Measurements from ENCODE around the gene RNASE9.

Gene RNASE9

DNA sequence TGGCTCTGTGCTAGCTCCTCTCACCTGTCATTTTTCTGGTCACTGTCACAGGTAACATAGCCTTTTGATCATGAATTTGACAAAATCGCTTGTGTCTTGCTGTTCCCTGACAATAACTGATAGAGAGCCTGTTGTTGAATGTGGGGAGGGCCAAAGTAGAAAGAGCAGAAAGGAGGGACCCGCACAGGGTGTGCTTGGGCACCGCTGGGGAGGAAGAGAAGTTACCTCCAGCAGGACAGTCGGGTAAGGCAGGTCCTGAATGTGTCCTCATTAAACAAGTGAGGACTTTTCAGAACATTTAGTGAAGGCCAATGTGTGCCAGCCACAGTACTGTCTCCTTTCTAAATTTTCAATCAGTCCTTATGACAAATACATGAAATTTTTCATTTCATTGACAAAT, 30.4 kb upstream of the RNASE9 start, which contains the start of gene RNASE12:
RNASE12 (minus strand) TSS at position 142 of the 400 bp plus-strand sequence. CDS start 653 bp downstream, outside the sequence.
- H3F3A ChIP-seq (ENCODE audit: low read depth) = no peaks in the 10 kb centered on the region
- no peaks in the 10 kb centered on the region for H3K36me3 ChIP-seq (ENCODE audit: insufficient read depth, low read length)
- no peaks in the 10 kb centered on the region for H3K27me3 ChIP-seq (ENCODE audit: insufficient read depth, low read length, poor library complexity, severe bottlenecking)
- no peaks in the 10 kb centered on the region for H3K9me2 ChIP-seq (replicated peaks; ENCODE audit: low read depth, low read length)
- no peak within 1 kb of the TSS for H3K4me3 ChIP-seq (ENCODE audit: low read length, poor library complexity, severe bottlenecking)
- H3K9ac ChIP-seq (ENCODE audit: low read depth, low read length, poor library complexity, severe bottlenecking) = no peak within 1 kb of the TSS
- no peak for TF ChIP-seq EZH2phosphoT487 (IDR thresholded peaks at IDR 0.05; ENCODE audit: borderline replicate concordance)
- no peak for TF ChIP-seq CTCF (conservative IDR thresholded peaks at IDR 0.05; ENCODE audit: low read length)
- H3K4me1 ChIP-seq (ENCODE audit: insufficient read depth, low read length, poor library complexity, severe bottlenecking) = peaks cover 8% of the 10 kb centered on the region
- H2AFZ ChIP-seq (ENCODE audit: low read length) = no peak within 1 kb of the TSS
- H3K9me3 ChIP-seq (ENCODE audit: insufficient read depth, low read depth, low read length) = no peaks in the 10 kb centered on the region
- H3K4me2 ChIP-seq (ENCODE audit: low read depth, low read length, poor library complexity, severe bottlenecking) = peak within 1 kb of the TSS; percentile 15
- no peaks in the 10 kb centered on the region for H3K79me2 ChIP-seq (ENCODE audit: insufficient read depth, low read length)
- no peaks in the 10 kb centered on the region for H4K20me1 ChIP-seq (ENCODE audit: insufficient read depth, low read length, poor library complexity, severe bottlenecking)

GRCh38 chr14:20587489-20588154, 26.8 kb upstream of the RNASE9 start, which contains the start of gene RNASE11:
Gene RNASE11 (minus strand): TSS chr14:20588001.
- H3F3A ChIP-seq (ENCODE audit: low read depth) = no peaks in the 10 kb centered on the region
- no peaks in the 10 kb centered on the region for H3K79me2 ChIP-seq (ENCODE audit: insufficient read depth, low read length)
- TF ChIP-seq EZH2phosphoT487 (IDR thresholded peaks at IDR 0.05; ENCODE audit: borderline replicate concordance) = no peak

DNA sequence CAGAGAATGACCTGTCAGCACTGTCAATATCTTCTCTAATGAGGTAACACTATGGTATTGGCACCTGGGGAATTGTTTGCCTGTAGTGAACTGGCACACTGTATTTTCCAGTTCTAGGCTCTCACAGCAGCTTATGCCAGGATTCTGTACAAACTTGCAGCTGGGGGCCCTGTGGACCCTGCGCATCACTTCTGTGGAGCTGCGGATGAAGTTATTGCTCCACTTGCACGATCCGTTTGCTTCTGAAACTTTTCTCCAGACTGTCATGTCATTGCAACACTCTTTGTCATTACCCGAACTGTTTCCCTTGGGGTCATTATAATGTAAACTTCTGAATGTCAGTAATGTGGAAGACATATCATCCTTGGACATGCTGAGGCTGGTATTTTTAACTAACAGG, 23.1 kb upstream of the RNASE9 start:
- H3K9ac ChIP-seq (ENCODE audit: low read depth, low read length, poor library complexity, severe bottlenecking) = no peak overlapping the region
- H3K36me3 ChIP-seq (ENCODE audit: insufficient read depth, low read length) = no peaks in the 10 kb centered on the region
- H3K4me1 ChIP-seq (ENCODE audit: insufficient read depth, low read length, poor library complexity, severe bottlenecking) = no peaks in the 10 kb centered on the region
- no peaks in the 10 kb centered on the region for H3K9me3 ChIP-seq (ENCODE audit: insufficient read depth, low read depth, low read length)
- H4K20me1 ChIP-seq (ENCODE audit: insufficient read depth, low read length, poor library complexity, severe bottlenecking) = no peaks in the 10 kb centered on the region
- TF ChIP-seq EZH2phosphoT487 (IDR thresholded peaks at IDR 0.05; ENCODE audit: borderline replicate concordance) (no peak), CTCF (conservative IDR thresholded peaks at IDR 0.05; ENCODE audit: low read length) (no peak)
- no peak overlapping the region for H3K4me2 ChIP-seq (ENCODE audit: low read depth, low read length, poor library complexity, severe bottlenecking)
- H3K27me3 ChIP-seq (ENCODE audit: insufficient read depth, low read length, poor library complexity, severe bottlenecking) = no peaks in the 10 kb centered on the region
- no peak overlapping the region for H2AFZ ChIP-seq (ENCODE audit: low read length)
- no peaks in the 10 kb centered on the region for H3K79me2 ChIP-seq (ENCODE audit: insufficient read depth, low read length)
- H3F3A ChIP-seq (ENCODE audit: low read depth) = no peaks in the 10 kb centered on the region
- no peaks in the 10 kb centered on the region for H3K9me2 ChIP-seq (replicated peaks; ENCODE audit: low read depth, low read length)
- H3K4me3 ChIP-seq (ENCODE audit: low read length, poor library complexity, severe bottlenecking) = no peak overlapping the region

More at GRCh38 chr14:20587489-20588154, 26.8 kb upstream of the RNASE9 start, which contains the start of gene RNASE11:
- no peaks in the 10 kb centered on the region for H3K9me3 ChIP-seq (ENCODE audit: insufficient read depth, low read depth, low read length)
- no peaks in the 10 kb centered on the region for H4K20me1 ChIP-seq (ENCODE audit: insufficient read depth, low read length, poor library complexity, severe bottlenecking)
- H3K9ac ChIP-seq (ENCODE audit: low read depth, low read length, poor library complexity, severe bottlenecking) = no peak within 1 kb of the TSS
- no peak within 1 kb of the TSS; the same call in 1 of the 2 replicates for H2AFZ ChIP-seq (ENCODE audit: low read length)
- no peak within 1 kb of the TSS for H3K4me2 ChIP-seq (ENCODE audit: low read depth, low read length, poor library complexity, severe bottlenecking)
- H3K4me3 ChIP-seq (ENCODE audit: low read length, poor library complexity, severe bottlenecking) = no peak within 1 kb of the TSS
- no peaks in the 10 kb centered on the region for H3K27me3 ChIP-seq (ENCODE audit: insufficient read depth, low read length, poor library complexity, severe bottlenecking)
- H3K36me3 ChIP-seq (ENCODE audit: insufficient read depth, low read length) = no peaks in the 10 kb centered on the region
- H3K4me1 ChIP-seq (ENCODE audit: insufficient read depth, low read length, poor library complexity, severe bottlenecking) = peaks cover 4% of the 10 kb centered on the region
- H3K9me2 ChIP-seq (replicated peaks; ENCODE audit: low read depth, low read length) = no peaks in the 10 kb centered on the region

Data from Loucy (cell line).